ENCODE data around the gene HPSE2. TPM values are rescaled to one million over a fixed set of nuclear protein-coding genes. Genes with fewer than 3 reads are reported as not detected.

Gene HPSE2
- total and polyA plus RNA-seq, 2 of the 13 experiments (the other 11 are each of a cell fraction or from before 2014, with no cell fraction given): 0.01 TPM; not detected in 1

- POLR2A ChIA-PET: no interaction called here
- ATAC-seq (no peak), FAIRE-seq (no peak), DNase-seq (ENCODE audit: low spot score) (no peak)
- Histone ChIP-seq H3K4me3 (replicated peaks in 1 of 3; ENCODE audit: insufficient read depth in 1 of 3, low read depth in 2 of 3, low read length in 3 of 3) (no peak overlapping the region), H4K20me1 (ENCODE audit: insufficient read depth, low read length) (no peaks in the 10 kb centered on the region), H3K27ac (ENCODE audit: extremely low read length, insufficient read depth, low read length) (no peak overlapping the region), H3K9ac (ENCODE audit: insufficient read depth, low read depth, low read length) (no peak overlapping the region), H3K79me2 (ENCODE audit: insufficient read depth, low read length) (no peaks in the 10 kb centered on the region), H3K9me3 (ENCODE audit: low read length) (no peaks in the 10 kb centered on the region), H3K4me2 (ENCODE audit: low read depth, low read length) (no peak overlapping the region), H3K27me3 (ENCODE audit: control insufficient read depth in 1 of 2, insufficient read depth in 2 of 2, low read length in 2 of 2) (no peaks in the 10 kb centered on the region), H3K36me3 (replicated peaks in 1 of 2; ENCODE audit: control insufficient read depth in 1 of 2, insufficient read depth in 2 of 2, low read length in 2 of 2) (no peaks in the 10 kb centered on the region), H3K4me1 (ENCODE audit: insufficient read depth, low read length) (no peaks in the 10 kb centered on the region), H2AFZ (ENCODE audit: low read length) (no peak overlapping the region)
- CTCF ChIA-PET (ENCODE audit: low intra/inter-chr PET ratio, low total read pairs): no interaction called here
- in situ Hi-C loops (cut with HindIII; ENCODE audit: extremely low pct_ligation_motif_present, low pct_unique_long_range_greater_than_20kb): loop anchor here (25.0 kb wide), 1 partner anchor 400 kb away; no protein-coding TSS in a partner anchor
- 44% methylated on average over 2 of the region's 2 CpGs for WGBS (ENCODE audit: low lambda C conversion rate)
- no TSS peak for BruUV-seq (replicated peaks)
- intact Hi-C loops (cut with micrococcal nuclease; ENCODE audit: unreplicated experiment): loop anchor here (10.0 kb wide), 1 partner anchor 397 kb away; no protein-coding TSS in a partner anchor
- TF ChIP-seq ZSCAN25 (CRISPR knock-in tag; IDR thresholded peaks at IDR 0.05) (no peak), ATF2 (CRISPR knock-in tag; IDR thresholded peaks at IDR 0.05) (no peak), ZNF724P (CRISPR knock-in tag; IDR thresholded peaks at IDR 0.05; ENCODE audit: borderline replicate concordance) (no peak), NR2F2 (IDR thresholded peaks at IDR 0.05; ENCODE audit: borderline replicate concordance, low read depth) (no peak), HNF4A (CRISPR knock-in tag; IDR thresholded peaks at IDR 0.05) (no peak), CHCHD3 (CRISPR knock-in tag; IDR thresholded peaks at IDR 0.05) (no peak), ZNF550 (CRISPR knock-in tag; IDR thresholded peaks at IDR 0.05; ENCODE audit: borderline replicate concordance) (no peak), ZNF609 (CRISPR knock-in tag; IDR thresholded peaks at IDR 0.05; ENCODE audit: borderline replicate concordance) (no peak), ZNF33B (CRISPR knock-in tag; IDR thresholded peaks at IDR 0.05) (no peak), ZNF777 (CRISPR knock-in tag; IDR thresholded peaks at IDR 0.05) (no peak), FOXO4 (CRISPR knock-in tag; conservative IDR thresholded peaks at IDR 0.05) (no peak), ZNF678 (CRISPR knock-in tag; IDR thresholded peaks at IDR 0.05) (no peak), ZIK1 (CRISPR knock-in tag; IDR thresholded peaks at IDR 0.05; ENCODE audit: borderline replicate concordance, low read depth) (no peak), GTF2F1 (IDR thresholded peaks at IDR 0.05; ENCODE audit: low read length) (no peak), ZSCAN22 (CRISPR knock-in tag; IDR thresholded peaks at IDR 0.05) (no peak), ZKSCAN5 (CRISPR knock-in tag; IDR thresholded peaks at IDR 0.05) (no peak)
These were observed 373.7 kb downstream of the HPSE2 start for GRCh38 chr10:98861962-98862361.
